Measurements from ENCODE around the gene IFNG-AS1. TPM values are rescaled to one million over a fixed set of nuclear protein-coding genes. Genes with fewer than 3 reads are reported as not detected.

IFNG-AS1 gene
- total RNA-seq, 1 experiment from 2014 or later = not detected

GRCh38 chr12:68067762-68068376 lies 78.6 kb downstream of the IFNG-AS1 start:
- ChIA-PET POLR2A (ENCODE audit: unreplicated experiment) (no interaction called here), CTCF (no interaction called here)
- peak; percentile 79 for TF ChIP-seq CTCF (conservative IDR thresholded peaks at IDR 0.05; ENCODE audit: low read depth, low read length)
- no peak for TF ChIP-seq EZH2 (IDR thresholded peaks at IDR 0.05; ENCODE audit: low read length, unreplicated experiment)
- TF ChIP-seq EZH2phosphoT487 (IDR thresholded peaks at IDR 0.05; ENCODE audit: borderline replicate concordance, low read length) = no peak
- H3K9ac ChIP-seq (ENCODE audit: low read length) = no peak overlapping the region
- H3K4me3 ChIP-seq (ENCODE audit: low read length) = no peak overlapping the region
- no peaks in the 10 kb centered on the region for H3K4me1 ChIP-seq (ENCODE audit: insufficient read depth, low read length)
- DNase-seq = peak; percentile 44
- 0 out of 2 replicates have a peak, but pooled peaks cover 6% of the 10 kb centered on the region for H3K9me3 ChIP-seq (ENCODE audit: low read length)
- H3K9me2 ChIP-seq (replicated peaks; ENCODE audit: low read length) = no peaks in the 10 kb centered on the region
- ATAC-seq = peak; percentile 43; the same call in 1 of the 2 replicates
- intact Hi-C loops (cut with micrococcal nuclease) = no loop called here
- H3K4me2 ChIP-seq (ENCODE audit: low read length) = no peak overlapping the region
- no TSS peak for BruUV-seq (replicated peaks)
- H2AFZ ChIP-seq (ENCODE audit: low read length) = no peak overlapping the region
- H3K36me3 ChIP-seq (ENCODE audit: low read depth, low read length) = no peaks in the 10 kb centered on the region
- peaks cover 44% of the 10 kb centered on the region for H3K27me3 ChIP-seq (ENCODE audit: low read length)
- H3F3A ChIP-seq (ENCODE audit: low read length, unreplicated experiment) = no peaks in the 10 kb centered on the region
- H4K20me1 ChIP-seq (ENCODE audit: low read length) = no peaks in the 10 kb centered on the region
- no peak overlapping the region for H3K27ac ChIP-seq (ENCODE audit: low read length)
- no peaks in the 10 kb centered on the region for H3K79me2 ChIP-seq (ENCODE audit: low read length)

GRCh38 chr12:68069275-68069674 lies 80.0 kb downstream of the IFNG-AS1 start:
- no peak for DNase-seq
- no peak overlapping the region for H3K4me2 ChIP-seq (ENCODE audit: low read length)
- intact Hi-C loops (cut with micrococcal nuclease) = no loop called here
- CTCF ChIA-PET = no interaction called here
- H3K9me3 ChIP-seq (ENCODE audit: low read length) = 0 out of 2 replicates have a peak, but pooled peaks cover 6% of the 10 kb centered on the region
- BruUV-seq (replicated peaks) = no TSS peak
- H3K9ac ChIP-seq (ENCODE audit: low read length) = no peak overlapping the region
- H3K27me3 ChIP-seq (ENCODE audit: low read length) = peaks cover 33% of the 10 kb centered on the region
- H3K4me1 ChIP-seq (ENCODE audit: insufficient read depth, low read length) = no peaks in the 10 kb centered on the region
- no peaks in the 10 kb centered on the region for H3K79me2 ChIP-seq (ENCODE audit: low read length)
- H3K36me3 ChIP-seq (ENCODE audit: low read depth, low read length) = no peaks in the 10 kb centered on the region
- TF ChIP-seq EZH2 (IDR thresholded peaks at IDR 0.05; ENCODE audit: low read length, unreplicated experiment) = no peak
- TF ChIP-seq CTCF (conservative IDR thresholded peaks at IDR 0.05; ENCODE audit: low read depth, low read length) = no peak
- no peak for TF ChIP-seq EZH2phosphoT487 (IDR thresholded peaks at IDR 0.05; ENCODE audit: borderline replicate concordance, low read length)
- H3K27ac ChIP-seq (ENCODE audit: low read length) = no peak overlapping the region
- POLR2A ChIA-PET (ENCODE audit: unreplicated experiment) = no interaction called here
- no peaks in the 10 kb centered on the region for H3F3A ChIP-seq (ENCODE audit: low read length, unreplicated experiment)
- no peak overlapping the region for H2AFZ ChIP-seq (ENCODE audit: low read length)
- ATAC-seq = no peak
- H4K20me1 ChIP-seq (ENCODE audit: low read length) = no peaks in the 10 kb centered on the region
- H3K9me2 ChIP-seq (replicated peaks; ENCODE audit: low read length) = no peaks in the 10 kb centered on the region
- no peak overlapping the region for H3K4me3 ChIP-seq (ENCODE audit: low read length)

Other genes with a start within 250 kb of the IFNG-AS1 start
- not detected in 2 replicates for gene IFNG, start 170.3 kb downstream of the IFNG-AS1 start, total RNA-seq (2014; rRNA removed)
- not detected in 2 replicates for gene IL26, start 236.4 kb downstream of the IFNG-AS1 start, total RNA-seq (2014; rRNA removed)

All from PC-3 (cell line).